ELF-1 (cell line): ENCODE data around the gene ZIC5.
A peak's percentile ranks its signal among the peaks of the same experiment; 100 is the strongest.

Experiments
- DNase-seq: peaks from one replicate; pipeline ENCODE4 v3.0.0-alpha.2; 2016; ENCODE audit warnings: low read depth, low spot score

The ZIC5 gene

DNA sequence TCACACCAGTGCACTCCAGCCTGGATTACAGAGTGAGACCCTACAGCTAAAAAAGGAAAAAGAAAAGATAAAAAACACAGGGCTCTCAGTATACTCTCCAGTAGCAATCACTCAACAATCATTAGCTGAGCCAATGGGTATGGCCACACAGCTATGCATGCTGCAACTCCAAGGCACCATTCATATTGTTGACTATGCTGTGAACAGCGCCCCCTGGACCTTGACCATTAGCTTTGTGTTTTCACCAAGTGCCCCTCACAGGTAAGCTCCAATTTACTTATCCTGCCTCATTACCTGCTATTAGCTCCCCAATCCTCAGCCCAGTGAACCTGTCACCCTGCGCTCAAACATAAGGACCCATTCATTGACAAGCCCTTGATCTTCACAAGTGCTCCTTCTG lies 35.8 kb downstream of the ZIC5 start:
- DNase-seq = no peak

DNA sequence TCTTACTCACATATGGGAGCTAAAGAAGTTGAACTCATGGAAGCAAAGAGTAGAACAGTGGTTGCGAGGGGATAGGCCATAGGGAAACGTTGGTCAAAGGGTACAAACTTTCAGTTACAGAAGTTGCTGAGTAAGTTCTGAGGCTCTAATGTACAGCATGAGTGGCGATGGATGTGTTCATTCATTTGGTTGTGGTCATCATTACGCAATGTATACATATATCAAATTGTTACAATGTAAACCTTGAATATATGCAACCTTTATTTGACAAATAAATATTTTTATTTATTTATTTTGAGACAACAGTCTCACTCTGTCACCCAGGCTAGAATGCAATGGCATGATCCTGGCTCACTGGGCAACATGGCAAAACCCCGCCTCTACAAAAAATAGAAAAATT lies 38.7 kb downstream of the ZIC5 start:
- DNase-seq = no peak

DNA sequence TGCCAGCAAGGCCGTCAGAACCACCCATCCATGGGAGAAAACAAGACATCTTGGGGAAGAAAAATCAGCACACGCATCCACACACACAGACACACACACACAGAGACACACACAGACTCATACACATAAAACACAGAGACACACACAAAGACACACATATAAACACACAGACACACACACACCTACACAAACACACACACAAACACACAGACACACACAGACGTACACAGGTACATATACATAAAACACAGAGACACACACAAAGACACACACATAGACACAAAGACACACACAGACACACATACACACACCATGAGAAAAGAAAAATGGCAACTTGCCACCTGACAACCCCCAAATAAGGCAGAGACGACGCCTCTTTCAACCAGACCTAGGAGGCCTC lies 40.6 kb downstream of the ZIC5 start:
- DNase-seq = no peak

DNA sequence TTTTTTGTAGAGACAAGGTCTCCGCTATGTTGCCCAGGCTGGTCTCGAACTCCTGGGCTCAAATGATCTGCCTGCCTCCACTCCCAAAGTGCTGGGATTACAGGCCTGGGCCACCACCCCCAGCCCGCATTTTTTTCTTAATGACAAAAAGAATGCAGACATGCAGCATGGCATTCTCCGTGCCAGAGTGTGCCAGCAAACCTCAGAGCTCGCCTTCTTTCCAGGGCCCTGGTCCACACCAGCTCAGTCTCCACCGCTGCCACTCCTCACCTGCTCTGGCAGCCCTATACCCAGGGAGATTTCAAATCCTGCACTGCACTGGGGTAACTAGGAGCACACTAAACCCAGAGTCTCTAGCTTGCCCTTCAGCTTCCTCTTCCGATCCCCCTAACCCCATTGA lies 41.7 kb downstream of the ZIC5 start:
- no peak for DNase-seq

DNA sequence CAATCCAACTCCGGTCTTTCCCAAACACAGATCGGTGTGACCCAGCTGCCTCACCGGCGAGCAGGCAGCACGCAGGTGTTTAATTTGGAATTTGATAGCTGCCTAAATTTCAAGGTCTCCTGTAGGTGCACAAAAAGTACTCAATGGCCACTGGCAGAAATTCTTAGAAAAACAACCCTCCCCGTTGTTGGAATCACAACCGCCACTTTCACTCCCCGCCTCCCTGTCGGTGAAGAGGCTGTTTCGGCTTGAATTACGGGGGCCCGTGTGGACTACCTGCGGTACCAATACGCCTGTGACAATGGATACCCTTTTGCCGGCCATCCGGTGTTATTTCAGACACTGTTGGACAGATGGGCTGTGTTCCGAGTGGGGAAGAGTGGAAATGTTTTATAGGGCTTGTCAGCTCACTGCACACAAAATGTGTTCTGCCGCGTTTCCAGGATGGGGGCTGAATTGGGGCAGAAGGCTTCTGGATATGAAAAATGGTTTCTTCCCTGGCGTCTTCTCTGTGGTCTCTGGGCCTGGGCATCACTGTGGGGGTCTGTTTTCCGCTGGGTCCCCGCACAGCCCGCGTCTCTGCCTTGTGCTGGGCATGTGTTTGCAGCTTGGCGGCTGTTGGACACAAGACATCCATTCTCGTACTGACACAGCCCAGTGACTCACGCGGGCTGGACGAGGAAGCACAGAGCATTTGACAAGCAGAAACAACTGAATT lies 45.4 kb downstream of the ZIC5 start:
- no peak for DNase-seq

DNA sequence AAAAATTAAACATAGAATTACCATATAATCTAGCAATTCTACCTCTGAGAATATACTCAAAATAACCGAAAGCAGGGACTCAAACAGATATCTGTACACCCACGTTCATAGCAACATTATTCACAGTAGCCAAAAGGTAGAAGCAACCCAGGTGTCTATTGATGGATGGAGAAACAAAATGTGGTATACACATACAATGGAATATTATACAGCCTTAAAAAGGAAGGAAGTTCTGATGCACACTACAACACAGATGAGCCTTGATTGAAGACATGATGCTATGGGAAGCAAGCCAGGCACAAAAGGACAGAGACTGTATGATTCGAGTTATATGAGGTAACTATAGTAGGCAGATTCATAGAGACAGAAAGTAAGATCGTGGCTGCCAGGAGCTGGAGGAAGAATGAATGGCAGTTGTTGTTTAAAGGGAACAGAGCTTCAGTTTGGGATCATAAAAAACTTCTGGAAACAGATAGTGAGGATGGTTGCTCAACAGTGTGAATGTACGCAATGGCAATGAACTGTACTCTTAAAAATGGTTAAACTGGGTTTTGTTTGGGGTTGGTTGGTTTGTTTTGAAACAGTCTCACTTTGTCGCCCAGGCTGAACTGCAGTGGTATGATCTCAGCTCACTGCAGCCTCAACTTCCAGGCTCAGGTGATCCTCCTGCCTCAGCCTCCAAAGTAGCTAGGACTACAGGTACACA lies 47.5 kb downstream of the ZIC5 start:
- no peak for DNase-seq

DNA sequence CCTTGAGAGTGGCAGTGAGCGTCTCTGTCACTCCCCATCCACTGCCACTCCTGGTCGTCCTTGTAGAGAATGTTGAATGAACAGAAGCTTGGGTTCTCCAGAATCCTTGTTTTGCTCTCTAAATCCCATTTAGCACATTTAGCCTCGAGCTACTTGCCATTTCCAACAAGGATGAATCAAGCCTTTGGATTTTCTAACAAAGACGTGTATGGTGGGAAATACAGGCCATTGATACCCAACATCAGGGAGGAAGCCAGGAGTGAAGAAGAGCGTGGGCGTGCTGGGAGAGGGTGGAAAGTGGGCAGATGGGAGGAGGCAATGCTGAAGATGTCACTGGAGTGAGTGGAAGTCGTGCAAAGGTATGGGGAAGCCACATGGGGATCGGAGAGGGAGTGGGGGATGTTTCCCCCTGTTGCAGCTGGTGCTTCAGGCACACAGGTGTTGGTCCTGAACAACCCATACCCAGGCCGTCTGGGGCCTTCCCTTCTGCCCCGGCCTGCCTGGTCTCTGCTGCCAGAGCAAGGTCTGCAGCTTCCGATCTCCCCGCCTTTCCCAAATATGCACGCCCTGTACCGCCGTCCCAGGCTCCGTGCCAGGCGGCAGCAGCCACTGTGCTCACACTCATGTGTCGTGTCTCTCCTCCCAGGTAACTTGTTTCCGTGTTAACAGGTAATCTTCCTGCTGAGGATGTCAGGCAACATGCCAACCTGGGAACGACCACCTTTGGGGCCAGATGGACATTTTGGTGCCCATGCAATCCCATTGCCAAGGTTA lies 48.7 kb downstream of the ZIC5 start:
- no peak for DNase-seq

DNA sequence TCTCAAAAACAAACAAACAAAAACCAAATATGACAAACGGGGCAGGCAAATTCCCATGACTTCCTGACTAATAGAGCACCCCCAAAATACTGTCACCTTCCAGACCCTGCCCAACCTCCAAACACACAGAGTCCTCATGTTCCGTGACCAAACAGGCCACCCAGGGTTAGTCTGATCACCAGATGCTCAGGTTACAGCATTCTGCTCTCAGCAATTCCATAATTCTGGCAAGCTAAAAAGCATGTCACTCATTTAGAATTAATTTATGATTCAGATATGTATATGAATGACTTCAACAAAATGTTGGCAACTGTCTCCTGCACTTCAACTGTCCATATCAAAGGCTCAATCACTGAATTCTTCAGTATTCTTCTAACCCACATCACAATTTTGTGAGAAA lies 52.4 kb downstream of the ZIC5 start:
- no peak for DNase-seq

DNA sequence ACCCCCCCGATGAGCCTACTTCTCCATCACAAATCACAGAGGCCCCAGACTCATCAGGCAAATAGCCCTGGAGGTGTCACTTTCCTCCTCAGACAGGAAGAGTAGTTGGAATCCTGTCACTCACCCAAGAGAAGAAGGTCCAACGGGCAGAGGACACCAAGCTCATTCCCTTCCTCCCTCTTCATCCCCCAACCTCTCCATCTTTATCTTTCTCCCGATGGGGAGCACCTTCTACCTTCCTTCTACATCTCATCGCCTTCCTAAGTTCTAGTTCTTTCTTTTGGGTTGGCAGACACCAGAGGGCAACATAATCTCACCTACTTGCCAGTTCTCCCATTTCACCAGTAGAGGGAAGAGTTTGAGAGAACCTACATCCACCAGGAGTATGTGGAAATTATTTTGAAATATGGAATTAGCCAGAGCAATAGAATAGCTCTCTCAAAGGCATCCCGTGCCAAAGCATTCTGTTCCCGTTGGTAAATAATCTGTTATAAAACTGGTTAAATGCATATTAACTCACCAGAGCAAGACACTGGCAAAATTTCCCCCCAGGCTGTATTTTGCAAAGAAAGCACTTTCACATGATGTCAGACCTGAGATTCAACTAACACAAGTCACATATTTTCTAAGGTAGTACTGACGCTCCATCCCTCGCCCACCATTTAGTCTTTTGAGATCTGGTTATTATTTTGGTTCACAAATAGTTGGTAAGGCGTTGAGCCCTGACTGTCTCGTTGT lies 55.0 kb downstream of the ZIC5 start:
- peak; percentile 73 for DNase-seq

DNA sequence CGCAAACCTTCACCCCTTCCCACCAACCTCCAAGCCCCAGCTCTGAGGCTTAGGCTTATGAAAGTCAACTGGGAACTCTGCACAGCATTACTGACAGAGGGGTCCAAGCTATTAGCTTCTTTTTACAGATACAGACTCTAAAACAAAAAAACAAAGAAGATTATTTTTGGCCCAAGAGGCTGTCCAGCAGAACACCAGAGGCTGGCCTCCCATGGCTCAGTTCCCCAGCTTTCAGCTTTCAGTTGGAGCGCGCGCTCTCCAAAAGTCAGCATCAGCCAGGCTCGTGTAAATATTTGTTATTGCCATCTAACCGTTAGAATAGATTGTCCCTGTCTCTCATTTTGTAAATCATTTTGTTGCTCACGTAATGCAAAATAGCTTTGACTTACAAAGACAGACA lies 58.4 kb downstream of the ZIC5 start:
- no peak for DNase-seq
